Trophoblast cell (in vitro differentiated cells and primary cell): ENCODE data around the gene STEAP1.
"Not testable (repeated sequence)": the region's sequence is repeated elsewhere in the genome, so short reads cannot be mapped to it uniquely, and the experiment has no call there.

Experiments
- DNase-seq, 2 donors: peaks; one replicate each; pipeline ENCODE4 v3.0.0-alpha.2; 2016
- H2AFZ ChIP-seq: 2 replicates; pipeline ENCODE4 v1.6.1; 2013; ENCODE audit warnings: low read length, moderate library complexity, mild to moderate bottlenecking; ENCODE audit not compliant: insufficient read depth, poor library complexity
- H2AK5ac ChIP-seq: 2 replicates; pipeline ENCODE4 v1.6.1; 2013; ENCODE audit warnings: mild to moderate bottlenecking, low read length
- H2BK120ac ChIP-seq: 2 replicates; pipeline ENCODE4 v1.6.1; 2013; ENCODE audit warnings: low read length, mild to moderate bottlenecking, moderate library complexity; ENCODE audit not compliant: insufficient read depth, poor library complexity
- H2BK12ac ChIP-seq: 2 replicates; pipeline ENCODE4 v1.6.1; 2013; ENCODE audit warnings: mild to moderate bottlenecking, low read length, moderate library complexity
- H2BK5ac ChIP-seq: 2 replicates; pipeline ENCODE4 v1.6.1; 2013; ENCODE audit warnings: low read length, low read depth, moderate library complexity, mild to moderate bottlenecking; ENCODE audit not compliant: poor library complexity
- H3K14ac ChIP-seq: 2 replicates; pipeline ENCODE4 v1.6.1; 2013; ENCODE audit warnings: mild to moderate bottlenecking, low read length
- H3K18ac ChIP-seq: 2 replicates; pipeline ENCODE4 v1.6.1; 2013; ENCODE audit warnings: mild to moderate bottlenecking, low read length
- H3K23ac ChIP-seq: 2 replicates; pipeline ENCODE4 v1.6.1; 2013; ENCODE audit warnings: low read length
- H3K27ac ChIP-seq: 2 replicates; pipeline ENCODE4 v1.5.1; 2013; ENCODE audit warnings: low read depth, mild to moderate bottlenecking, inconsistent platforms, low read length, moderate library complexity
- H3K27me3 ChIP-seq: 2 replicates; pipeline ENCODE4 v1.6.1; 2013; ENCODE audit warnings: inconsistent platforms, mild to moderate bottlenecking, low read length, moderate library complexity; ENCODE audit not compliant: insufficient read depth
- H3K36me3 ChIP-seq, 2 experiments: 1 replicate in 1 of 2; 2 replicates in 1 of 2; pipeline ENCODE4 v1.6.1; 2013; ENCODE audit warnings: low read length in 2 of 2, mild to moderate bottlenecking in 2 of 2, moderate library complexity in 1 of 2; ENCODE audit not compliant: insufficient read depth in 2 of 2, control insufficient read depth in 1 of 2
- H3K4ac ChIP-seq: 2 replicates; pipeline ENCODE4 v1.6.1; 2013; ENCODE audit warnings: low read depth, mild to moderate bottlenecking, low read length, moderate library complexity
- H3K4me1 ChIP-seq, 2 experiments: 1 replicate in 1 of 2; 2 replicates in 1 of 2; pipeline ENCODE4 v1.6.1; 2013; ENCODE audit warnings: low read length in 2 of 2, mild to moderate bottlenecking in 2 of 2, moderate library complexity in 1 of 2; ENCODE audit not compliant: insufficient read depth in 2 of 2, control insufficient read depth in 1 of 2
- H3K4me2 ChIP-seq: 2 replicates; pipeline ENCODE4 v1.6.1; 2013; ENCODE audit warnings: inconsistent platforms, mild to moderate bottlenecking, low read length, moderate library complexity
- H3K4me3 ChIP-seq: 2 replicates; pipeline ENCODE4 v1.5.1; 2013; ENCODE audit warnings: mild to moderate bottlenecking, low read depth, low read length, inconsistent platforms
- H3K79me1 ChIP-seq: one replicate; pipeline ENCODE4 v1.6.1; 2013; ENCODE audit warnings: low read length
- H3K79me2 ChIP-seq: 2 replicates; pipeline ENCODE4 v1.6.1; 2013; ENCODE audit warnings: low read length, mild to moderate bottlenecking; ENCODE audit not compliant: control insufficient read depth, insufficient read depth, poor library complexity
- H3K9ac ChIP-seq: 2 replicates; pipeline ENCODE4 v1.6.1; 2013; ENCODE audit warnings: mild to moderate bottlenecking, low read length
- H3K9me3 ChIP-seq: 2 replicates; pipeline ENCODE4 v1.6.1; 2013; ENCODE audit warnings: low read depth, mild to moderate bottlenecking, control low read depth, inconsistent platforms, low read length; ENCODE audit not compliant: insufficient read depth
- H4K12ac ChIP-seq: 2 replicates; pipeline ENCODE4 v1.6.1; 2013; ENCODE audit warnings: low read depth, mild to moderate bottlenecking, low read length, moderate library complexity
- H4K8ac ChIP-seq: 2 replicates; pipeline ENCODE4 v1.6.1; 2013; ENCODE audit warnings: low read depth, mild to moderate bottlenecking, low read length, moderate library complexity
- H4K91ac ChIP-seq: one replicate; pipeline ENCODE4 v1.6.1; 2013; ENCODE audit warnings: low read depth, mild to moderate bottlenecking, low read length, moderate library complexity
- WGBS: extraction: QIAGEN DNeasy Blood & Tissue Kit; methylation state at CpG from one replicate; pipeline ENCODE4 v1.1.7; 2013; ENCODE audit warnings: missing lambda C conversion rate; ENCODE audit not compliant: insufficient read length, insufficient coverage; ENCODE audit errors: extremely low coverage; 5-methylcytosine and 5-hydroxymethylcytosine counted together

Gene STEAP1

GRCh38 chr7:90186290-90186689, 32.0 kb downstream of the STEAP1 start:
- not testable (repeated sequence) for H4K91ac ChIP-seq, H3K4me1 ChIP-seq, H3K23ac ChIP-seq, H3K79me1 ChIP-seq, H4K8ac ChIP-seq, H2BK12ac ChIP-seq, H3K27me3 ChIP-seq, H2BK5ac ChIP-seq, H3K27ac ChIP-seq, H2AFZ ChIP-seq, DNase-seq, H3K4me2 ChIP-seq, H3K9ac ChIP-seq, H3K18ac ChIP-seq, H3K36me3 ChIP-seq, H4K12ac ChIP-seq, H3K14ac ChIP-seq, H2AK5ac ChIP-seq, H2BK120ac ChIP-seq, H3K4me3 ChIP-seq, H3K4ac ChIP-seq, H3K9me3 ChIP-seq, H3K79me2 ChIP-seq
- no CpG with 5 or more reads among the region's 4 CpGs for WGBS

- Histone ChIP-seq H3K23ac (no peak overlapping the region), H3K79me2 (no peaks in the 10 kb centered on the region), H4K8ac (no peak overlapping the region), H3K4me1 (no peaks in the 10 kb centered on the region), H2BK12ac (no peak overlapping the region), H3K4me2 (no peak overlapping the region), H3K36me3 (no peaks in the 10 kb centered on the region), H2BK120ac (no peak overlapping the region), H3K27ac (no peak overlapping the region), H3K79me1 (no peaks in the 10 kb centered on the region), H3K4me3 (no peak overlapping the region), H3K4ac (no peak overlapping the region), H3K14ac (no peak overlapping the region), H2AFZ (no peak overlapping the region), H3K18ac (no peak overlapping the region), H2BK5ac (no peak overlapping the region), H3K9ac (no peak overlapping the region), H2AK5ac (no peak overlapping the region), H4K12ac (no peak overlapping the region), H3K27me3 (no peaks in the 10 kb centered on the region), H3K9me3 (peaks cover 2% of the 10 kb centered on the region), H4K91ac (no peak overlapping the region)
- no peak for DNase-seq
These were observed 33.3 kb downstream of the STEAP1 start for GRCh38 chr7:90187507-90188050.

- Histone ChIP-seq H2AK5ac (no peak overlapping the region), H3K27me3 (no peaks in the 10 kb centered on the region), H3K79me2 (no peaks in the 10 kb centered on the region), H3K23ac (no peak overlapping the region), H3K14ac (no peak overlapping the region), H3K36me3 (no peaks in the 10 kb centered on the region), H3K18ac (no peak overlapping the region), H2BK12ac (no peak overlapping the region), H3K4me1 (no peaks in the 10 kb centered on the region), H4K12ac (no peak overlapping the region), H3K4me3 (no peak overlapping the region), H4K8ac (no peak overlapping the region), H3K79me1 (no peaks in the 10 kb centered on the region), H2BK120ac (no peak overlapping the region), H2BK5ac (no peak overlapping the region), H3K27ac (no peak overlapping the region), H3K4ac (no peak overlapping the region), H3K9ac (no peak overlapping the region), H4K91ac (no peak overlapping the region), H3K4me2 (no peak overlapping the region), H3K9me3 (peaks cover 2% of the 10 kb centered on the region), H2AFZ (no peak overlapping the region)
- WGBS: no CpG with 5 or more reads among the region's 2 CpGs
- DNase-seq: no peak
These were observed 34.0 kb downstream of the STEAP1 start for GRCh38 chr7:90188281-90188680.

GRCh38 chr7:90190995-90191394, 36.7 kb downstream of the STEAP1 start:
- Histone ChIP-seq H3K4ac (no peak overlapping the region), H2AFZ (no peak overlapping the region), H3K27me3 (no peaks in the 10 kb centered on the region), H3K4me2 (no peak overlapping the region), H3K4me3 (no peak overlapping the region), H3K36me3 (no peaks in the 10 kb centered on the region), H3K9me3 (peaks cover 2% of the 10 kb centered on the region), H2AK5ac (no peak overlapping the region), H3K9ac (no peak overlapping the region), H3K4me1 (no peaks in the 10 kb centered on the region), H3K14ac (no peak overlapping the region), H4K12ac (no peak overlapping the region), H3K18ac (no peak overlapping the region), H2BK12ac (no peak overlapping the region), H2BK120ac (no peak overlapping the region), H3K79me2 (no peaks in the 10 kb centered on the region), H3K79me1 (no peaks in the 10 kb centered on the region), H4K8ac (no peak overlapping the region), H3K27ac (no peak overlapping the region), H4K91ac (no peak overlapping the region), H3K23ac (no peak overlapping the region), H2BK5ac (no peak overlapping the region)
- no peak for DNase-seq
